Ascending aorta (tissue), 2 donors: ENCODE measurements around the gene LARGE1. TPM values are rescaled to one million over a fixed set of nuclear protein-coding genes. Genes with fewer than 3 reads are reported as not detected.

Experiments used
- DNase-seq, 2 donors: peaks; one replicate each; pipeline ENCODE4 v3.0.0-alpha.2; 2019; ENCODE audit warnings: low spot score in 2 of 2
- H3K27ac ChIP-seq, 2 donors: fragments of 200-600 bp; sonication (generic); one replicate each; pipeline ENCODE4 v1.5.1; 2016 to 2017; ENCODE audit warnings: mild to moderate bottlenecking in 1 of 2
- H3K27me3 ChIP-seq: fragments of 200-600 bp; sonication (generic); one replicate; pipeline ENCODE4 v1.5.1; 2017
- H3K36me3 ChIP-seq, 2 donors: fragments of 200-600 bp; sonication (generic); one replicate each; pipeline ENCODE4 v1.5.1; 2016
- H3K4me1 ChIP-seq, 2 donors: fragments of 200-600 bp; sonication (generic); one replicate each; pipeline ENCODE4 v1.5.1; 2016 to 2017; ENCODE audit warnings: mild to moderate bottlenecking in 1 of 2
- H3K4me3 ChIP-seq, 2 donors: fragments of 200-600 bp; sonication (generic); one replicate each; pipeline ENCODE4 v1.5.1; 2016 to 2017; ENCODE audit warnings: mild to moderate bottlenecking in 1 of 2
- H3K9me3 ChIP-seq, 2 donors: fragments of 200-600 bp; sonication (generic); one replicate each; pipeline ENCODE4 v1.5.1; 2016
- CTCF ChIP-seq, 3 experiments: fragments of 200-600 bp in 2 of 3; fragments of 450-650 bp in 1 of 3; sonication (generic) in 2 of 3; IDR thresholded peaks; one replicate each; pipeline ENCODE4 v1.5.1; 2016 to 2019; ENCODE audit warnings: antibody characterized with exemption in 3 of 3, mild to moderate bottlenecking in 1 of 3, moderate library complexity in 1 of 3
- intact Hi-C: fragments of 100-400 bp; cut with DNase I; formaldehyde crosslinking; loops from one replicate; pipeline ENCODE4 v1.15.1; 2023
- total RNA-seq: library from RNA; depleted of rRNA; stranded (reverse); fragments of >200 nt; gene quantifications from one replicate; pipeline ENCODE4 v1.1.0, GENCODE V29; 2016

Gene LARGE1
- total RNA-seq, 1 donor from 2014 or later, result 40.6 TPM

DNA sequence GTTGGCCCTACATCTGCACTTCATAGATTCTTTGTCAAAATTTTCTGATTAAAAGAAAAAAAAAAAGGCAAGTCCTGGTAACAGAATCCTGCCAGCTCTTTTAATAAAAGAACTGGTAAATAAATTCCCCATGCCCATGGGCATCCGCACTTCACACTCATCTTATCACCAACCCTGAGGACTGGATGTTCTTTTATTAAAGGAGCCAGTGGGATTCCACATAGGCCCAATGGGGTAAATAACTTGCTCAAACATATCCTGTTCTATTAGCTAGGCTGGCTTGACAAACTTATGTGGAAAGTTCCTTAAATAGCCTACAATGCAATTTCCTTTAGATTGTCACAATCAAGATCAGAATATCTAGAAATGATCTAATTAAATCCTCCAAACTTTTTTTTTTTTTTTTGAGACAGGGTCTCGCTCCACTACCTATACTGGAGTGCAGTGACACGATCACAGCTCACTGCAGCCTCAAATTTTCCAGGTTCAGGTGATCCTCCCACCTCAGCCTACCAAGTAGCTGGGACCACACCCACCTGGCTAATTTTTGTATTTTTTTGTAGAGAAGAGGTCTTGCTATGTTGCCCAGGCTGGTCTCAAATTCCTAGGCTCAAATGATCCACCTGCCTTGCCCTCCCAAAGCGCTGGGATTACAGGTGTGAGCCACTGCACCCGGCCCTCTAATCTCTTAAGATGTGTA lies 380.9 kb downstream of the LARGE1 start:
- Histone ChIP-seq H3K4me1 (peaks cover 9% of the 10 kb centered on the region in 2 donors), H3K27me3 (no peaks in the 10 kb centered on the region), H3K9me3 (no peaks in the 10 kb centered on the region), H3K4me3 (no peak overlapping the region), H3K27ac (no peak overlapping the region), H3K36me3 (no peaks in the 10 kb centered on the region)
- intact Hi-C loops, result no loop called here
- no peak for TF ChIP-seq CTCF (IDR thresholded peaks at IDR 0.05)
- no peak for DNase-seq

GRCh38 chr22:33538277-33538885 lies 381.9 kb downstream of the LARGE1 start:
- Histone ChIP-seq H3K27ac (no peak overlapping the region), H3K4me1 (peaks cover 9% of the 10 kb centered on the region in 2 donors), H3K36me3 (no peaks in the 10 kb centered on the region), H3K4me3 (no peak overlapping the region), H3K9me3 (no peaks in the 10 kb centered on the region), H3K27me3 (no peaks in the 10 kb centered on the region)
- intact Hi-C loops, result no loop called here
- no peak for TF ChIP-seq CTCF (IDR thresholded peaks at IDR 0.05)
- no peak for DNase-seq

- Histone ChIP-seq H3K9me3 (no peaks in the 10 kb centered on the region), H3K36me3 (no peaks in the 10 kb centered on the region), H3K27me3 (no peaks in the 10 kb centered on the region), H3K4me3 (no peak overlapping the region), H3K4me1 (peaks cover 9% of the 10 kb centered on the region in 2 donors), H3K27ac (no peak overlapping the region)
- TF ChIP-seq CTCF (IDR thresholded peaks at IDR 0.05), result no peak
- intact Hi-C loops, result no loop called here
- no peak for DNase-seq
Observed at GRCh38 chr22:33537059-33537458, 383.2 kb downstream of the LARGE1 start.

GRCh38 chr22:33535937-33536875 lies 384.1 kb downstream of the LARGE1 start:
- Histone ChIP-seq H3K9me3 (no peaks in the 10 kb centered on the region), H3K4me1 (peaks cover 9% of the 10 kb centered on the region in 2 donors), H3K27me3 (no peaks in the 10 kb centered on the region), H3K36me3 (no peaks in the 10 kb centered on the region), H3K4me3 (no peak overlapping the region), H3K27ac (no peak overlapping the region)
- no peak for TF ChIP-seq CTCF (IDR thresholded peaks at IDR 0.05)
- DNase-seq, result no peak
- intact Hi-C loops, result no loop called here

DNA sequence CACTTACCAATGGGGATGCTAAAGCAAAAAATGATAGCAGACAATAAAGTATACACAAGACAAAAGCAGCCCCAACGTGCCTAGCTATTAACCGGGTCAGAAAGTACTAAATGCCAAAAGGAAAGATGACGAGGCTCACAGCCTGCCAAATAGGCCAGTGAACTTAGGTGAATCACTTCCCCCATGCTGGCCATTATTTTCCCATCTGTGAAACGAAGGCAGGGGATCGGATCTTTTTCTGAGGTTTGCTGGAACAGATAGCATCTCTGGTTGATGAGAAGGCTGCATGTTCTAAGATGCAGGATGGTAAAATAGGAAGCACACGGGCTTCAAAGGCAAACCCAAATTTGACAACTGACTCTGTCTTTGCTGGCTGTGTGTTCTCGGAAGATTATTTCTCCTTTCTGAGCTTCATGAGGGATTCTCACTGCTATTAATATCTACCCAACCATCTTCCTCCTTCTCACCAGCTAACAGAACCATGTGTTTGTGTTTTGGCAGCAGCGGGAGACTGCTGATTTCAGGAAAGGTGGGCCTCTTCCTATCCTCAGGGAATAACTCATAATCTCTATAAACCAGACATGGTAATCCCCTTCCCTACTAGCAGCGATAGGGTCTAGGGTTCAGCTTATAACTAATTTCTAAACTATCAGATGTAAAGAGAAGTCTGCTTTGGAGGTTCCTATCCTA lies 390.7 kb downstream of the LARGE1 start:
- no peaks in the 10 kb centered on the region for H3K9me3 ChIP-seq
- no peaks in the 10 kb centered on the region for H3K4me1 ChIP-seq
- DNase-seq, result no peak
- H3K36me3 ChIP-seq, result no peaks in the 10 kb centered on the region
- no peak overlapping the region for H3K27ac ChIP-seq
- H3K4me3 ChIP-seq, result no peak overlapping the region
- TF ChIP-seq CTCF (IDR thresholded peaks at IDR 0.05), result no peak
- H3K27me3 ChIP-seq, result no peaks in the 10 kb centered on the region
- intact Hi-C loops, result no loop called here
